Keratinocyte (primary cell): ENCODE measurements around the gene C5orf22. TPM values are rescaled to one million over a fixed set of nuclear protein-coding genes. Genes with fewer than 3 reads are reported as not detected.

Experiments
- DNase-seq: peaks from one replicate; pipeline ENCODE4 v3.0.0-alpha.2; 2011; ENCODE audit warnings: low read depth, missing footprints, low spot score
- FAIRE-seq: peaks from 2 replicates; lab custom pipeline; 2011; peaks lifted over from hg19 to GRCh38; lab: Jason Lieb, UNC
- H2AFZ ChIP-seq: 2 replicates; pipeline ENCODE4 v1.6.0; 2012; ENCODE audit warnings: low read length, control low read depth, inconsistent platforms; ENCODE audit not compliant: control insufficient read depth
- H3K27ac ChIP-seq: 2 replicates; pipeline ENCODE4 v1.5.1; 2011; ENCODE audit warnings: low read length; ENCODE audit not compliant: control insufficient read depth, insufficient read depth
- H3K27me3 ChIP-seq: 3 replicates; pipeline ENCODE4 v1.6.0; 2011; ENCODE audit warnings: low read length; ENCODE audit not compliant: control insufficient read depth, insufficient read depth; ENCODE audit errors: extremely low read depth
- H3K36me3 ChIP-seq, 2 experiments: 2 replicates in 1 of 2; 3 replicates in 1 of 2; pipeline ENCODE4 v1.5.1; 2011; ENCODE audit warnings: low read length in 2 of 2, mild to moderate bottlenecking in 1 of 2; ENCODE audit not compliant: control insufficient read depth in 2 of 2, insufficient read depth in 2 of 2; ENCODE audit errors: extremely low read depth in 1 of 2
- H3K4me1 ChIP-seq: 3 replicates; pipeline ENCODE4 v1.5.1; 2011; ENCODE audit warnings: low read length; ENCODE audit not compliant: control insufficient read depth, insufficient read depth; ENCODE audit errors: extremely low read depth
- H3K4me2 ChIP-seq: 3 replicates; pipeline ENCODE4 v1.6.0; 2011; ENCODE audit warnings: low read depth, low read length; ENCODE audit not compliant: control insufficient read depth, insufficient read depth; ENCODE audit errors: extremely low read depth
- H3K4me3 ChIP-seq, 3 experiments: fragments of 200-600 bp in 1 of 3; sonication (generic) in 1 of 3; 2 replicates in 2 of 3; 3 replicates in 1 of 3; pipeline ENCODE4 v1.5.1; 2011 to 2016; ENCODE audit warnings: low read length in 3 of 3, mild to moderate bottlenecking in 3 of 3, control low read depth in 2 of 3, inconsistent platforms in 1 of 3, low read depth in 1 of 3, mixed read lengths in 1 of 3, mixed run types in 1 of 3, moderate library complexity in 1 of 3; ENCODE audit not compliant: control insufficient read depth in 2 of 3, insufficient read depth in 2 of 3; ENCODE audit errors: extremely low read depth in 1 of 3
- H3K79me2 ChIP-seq: 2 replicates; pipeline ENCODE4 v1.6.0; 2012; ENCODE audit warnings: low read length; ENCODE audit not compliant: control insufficient read depth, insufficient read depth
- H3K9ac ChIP-seq: 3 replicates; pipeline ENCODE4 v1.6.0; 2011; ENCODE audit warnings: low read length; ENCODE audit not compliant: control insufficient read depth, insufficient read depth; ENCODE audit errors: extremely low read depth
- H3K9me1 ChIP-seq: 3 replicates; pipeline ENCODE4 v1.6.0; 2011; ENCODE audit warnings: low read length; ENCODE audit not compliant: control insufficient read depth, insufficient read depth; ENCODE audit errors: extremely low read depth
- H3K9me3 ChIP-seq: 2 replicates; pipeline ENCODE4 v1.5.1; 2012; ENCODE audit warnings: low read depth, low read length; ENCODE audit not compliant: control insufficient read depth
- H4K20me1 ChIP-seq: 3 replicates; pipeline ENCODE4 v1.6.0; 2011; ENCODE audit warnings: low read length; ENCODE audit not compliant: control insufficient read depth, insufficient read depth; ENCODE audit errors: extremely low read depth
- CTCF ChIP-seq, 3 experiments: IDR thresholded peaks in 1 of 3; conservative IDR thresholded peaks in 1 of 3; optimal IDR thresholded peaks in 1 of 3; 2 replicates in 2 of 3; 3 replicates in 1 of 3; pipeline versions ENCODE3 to v1.5.1; 2011; ENCODE audit warnings: low read length in 3 of 3, mild to moderate bottlenecking in 3 of 3, moderate library complexity in 2 of 3, control low read depth in 1 of 3, inconsistent platforms in 1 of 3; ENCODE audit not compliant: insufficient read depth in 2 of 3; ENCODE audit errors: extremely low read depth in 1 of 3
- EZH2 ChIP-seq: IDR thresholded peaks from one replicate; pipeline ENCODE4 v1.6.1; 2012; ENCODE audit warnings: inconsistent platforms, mild to moderate bottlenecking, low read length, moderate library complexity
- dilution Hi-C: fragments of 300-500 bp; cut with MboI; formaldehyde crosslinking; loops from one replicate; pipeline ENCODE4 v1.7.0; 2020; ENCODE audit warnings: low sequenced_read_pairs; ENCODE audit not compliant: extremely low pct_ligation_motif_present
- polyA plus RNA-seq, 5 experiments: library from polyadenylated mRNA; depleted of rRNA in 3 of 5; stranded (reverse) in 3 of 5; stranded (forward) in 1 of 5; unstranded in 1 of 5; fragments of >200 nt; gene quantifications; 1 replicate in 1 of 5; 2 replicates in 3 of 5; 3 replicates in 1 of 5; pipeline versions ENCODE4 v1.2.1 to v1.2.3, GENCODE V29; 2011 to 2012; ENCODE audit warnings: missing spikeins in 2 of 5, low read depth in 1 of 5, low replicate concordance in 1 of 5

The C5orf22 gene
- polyA plus RNA-seq, 1 donor (not counting 4 experiments of a cell fraction or from before 2014, with no cell fraction given), result 27.6 TPM

- peaks cover 29 to 34% of the 10 kb centered on the region in 2 experiments for H3K36me3 ChIP-seq
- FAIRE-seq, result no peak
- TF ChIP-seq CTCF (optimal IDR thresholded peaks at IDR 0.05 in 1 of 3, IDR thresholded peaks at IDR 0.05 in 1 of 3, conservative IDR thresholded peaks at IDR 0.05 in 1 of 3; ENCODE audit: extremely low read depth in 1 of 3, insufficient read depth in 2 of 3, low read length in 3 of 3) (no peak), EZH2 (no peak)
Observed at GRCh38 chr5:31496301-31496700, 35.8 kb upstream of the C5orf22 start.

DNA sequence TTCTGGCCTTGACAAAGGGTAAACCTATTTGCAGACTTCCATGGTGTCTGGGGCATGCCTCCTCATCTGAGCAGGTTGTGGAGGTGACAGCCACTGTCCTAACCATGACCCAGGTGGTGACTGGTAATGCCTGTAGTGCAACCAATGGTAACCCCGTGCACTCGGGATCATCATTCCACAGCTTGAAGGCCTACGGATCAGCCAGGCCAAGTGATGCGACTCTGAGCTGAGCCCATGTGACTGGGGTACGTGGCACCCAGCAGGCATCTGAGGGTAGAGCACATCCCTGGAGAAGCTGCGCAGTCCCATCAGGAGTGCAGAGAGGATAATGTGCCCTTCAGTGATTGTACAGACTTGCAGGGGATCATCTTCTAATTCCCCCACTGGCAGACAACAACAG is 35.2 kb upstream of the C5orf22 start:
- H3K36me3 ChIP-seq, result peaks cover 33 to 40% of the 10 kb centered on the region in 2 experiments

More at GRCh38 chr5:31496301-31496700, 35.8 kb upstream of the C5orf22 start:
- Histone ChIP-seq H3K27ac (no peak overlapping the region), H3K9me3 (no peaks in the 10 kb centered on the region), H3K9me1 (peaks cover 3% of the 10 kb centered on the region), H3K79me2 (no peaks in the 10 kb centered on the region), H3K4me2 (no peak overlapping the region), H3K4me1 (no peaks in the 10 kb centered on the region), H4K20me1 (no peaks in the 10 kb centered on the region), H3K4me3 (no peak overlapping the region), H2AFZ (no peak overlapping the region), H3K9ac (no peak overlapping the region), H3K27me3 (no peaks in the 10 kb centered on the region)
- DNase-seq, result no peak
- dilution Hi-C loops, result no loop called here

More for the DNA sequence above, 35.2 kb upstream of the C5orf22 start:
- Histone ChIP-seq H4K20me1 (no peaks in the 10 kb centered on the region), H3K9ac (no peak overlapping the region), H3K4me2 (no peak overlapping the region), H3K27me3 (no peaks in the 10 kb centered on the region), H3K4me3 (no peak overlapping the region), H3K4me1 (no peaks in the 10 kb centered on the region), H3K79me2 (no peaks in the 10 kb centered on the region), H3K9me1 (peaks cover 5% of the 10 kb centered on the region), H3K27ac (no peak overlapping the region), H3K9me3 (no peaks in the 10 kb centered on the region), H2AFZ (no peak overlapping the region)
- DNase-seq (no peak), FAIRE-seq (no peak)
- TF ChIP-seq CTCF (optimal IDR thresholded peaks at IDR 0.05 in 1 of 3, IDR thresholded peaks at IDR 0.05 in 1 of 3, conservative IDR thresholded peaks at IDR 0.05 in 1 of 3; ENCODE audit: extremely low read depth in 1 of 3, insufficient read depth in 2 of 3, low read length in 3 of 3) (no peak), EZH2 (no peak)
- dilution Hi-C loops, result no loop called here
